IMR-90 (cell line): Measurements from ENCODE around the gene ACTA2.

Experiments
- BHLHE40 ChIP-seq: fragments of 150-350 bp; IDR thresholded peaks from 2 replicates; pipeline ENCODE4 v1.6.1; 2016; ENCODE audit warnings: mild to moderate bottlenecking, low read depth, low read length
- CEBPB ChIP-seq: IDR thresholded peaks from 2 replicates; pipeline ENCODE4 v1.6.1; 2012; ENCODE audit warnings: low read depth, low read length, improper control_type of control experiment
- CTCF ChIP-seq: conservative IDR thresholded peaks from 2 replicates; pipeline ENCODE4 v1.5.1; 2012; ENCODE audit warnings: mild to moderate bottlenecking, low read depth, low read length, improper control_type of control experiment
- FOS ChIP-seq: fragments of 150-350 bp; IDR thresholded peaks from 2 replicates; pipeline ENCODE4 v1.6.1; 2016; ENCODE audit warnings: low read depth, low read length
- MAFK ChIP-seq: IDR thresholded peaks from 2 replicates; pipeline ENCODE4 v1.6.1; 2012; ENCODE audit warnings: low read depth, low read length, improper control_type of control experiment
- MAZ ChIP-seq: IDR thresholded peaks from 2 replicates; pipeline ENCODE4 v1.6.1; 2012; ENCODE audit warnings: low read depth, mild to moderate bottlenecking, low read length, improper control_type of control experiment, moderate library complexity, borderline replicate concordance
- POLR2A ChIP-seq: IDR thresholded peaks from 2 replicates; pipeline ENCODE4 v1.6.1; 2012; ENCODE audit warnings: mild to moderate bottlenecking, low read depth, low read length
- RAD21 ChIP-seq: IDR thresholded peaks from 2 replicates; pipeline ENCODE4 v1.6.1; 2012; ENCODE audit warnings: low read length, improper control_type of control experiment
- RCOR1 ChIP-seq: IDR thresholded peaks from 2 replicates; pipeline ENCODE4 v1.6.1; 2012; ENCODE audit warnings: mild to moderate bottlenecking, low read length, improper control_type of control experiment; ENCODE audit not compliant: insufficient replicate concordance
- RFX5 ChIP-seq: IDR thresholded peaks from 2 replicates; pipeline ENCODE4 v1.8.0; 2012; ENCODE audit warnings: low read depth, mild to moderate bottlenecking, low read length, moderate library complexity
- SMC3 ChIP-seq: fragments of 150-350 bp; IDR thresholded peaks from 2 replicates; pipeline ENCODE4 v1.6.1; 2016; ENCODE audit warnings: low read depth, mild to moderate bottlenecking, antibody characterized with exemption, low read length, moderate library complexity

- no peak for TF ChIP-seq CTCF
- TF ChIP-seq CEBPB, result no peak
- TF ChIP-seq MAFK, result no peak
- no peak; the same call in 1 of the 2 replicates for TF ChIP-seq RFX5
- no peak for TF ChIP-seq POLR2A
- TF ChIP-seq BHLHE40, result no peak
- no peak for TF ChIP-seq RAD21
- no peak for TF ChIP-seq MAZ
- no peak for TF ChIP-seq RCOR1
- no peak for TF ChIP-seq SMC3
- TF ChIP-seq FOS, result no peak
These were observed 18.9 kb upstream of the ACTA2 start for GRCh38 chr10:88971221-88972061.
